GOT3 (cell line): Measurements from ENCODE around the gene TMEM239.
"Not testable (repeated sequence)": the region's sequence is repeated elsewhere in the genome, so short reads cannot be mapped to it uniquely, and the experiment has no call there.

Source experiments
- DNase-seq: peaks from one replicate; lab custom pipeline; 2025; ENCODE audit warnings: mixed read lengths; lab: John Stamatoyannopoulos, UW

TMEM239 gene

DNA sequence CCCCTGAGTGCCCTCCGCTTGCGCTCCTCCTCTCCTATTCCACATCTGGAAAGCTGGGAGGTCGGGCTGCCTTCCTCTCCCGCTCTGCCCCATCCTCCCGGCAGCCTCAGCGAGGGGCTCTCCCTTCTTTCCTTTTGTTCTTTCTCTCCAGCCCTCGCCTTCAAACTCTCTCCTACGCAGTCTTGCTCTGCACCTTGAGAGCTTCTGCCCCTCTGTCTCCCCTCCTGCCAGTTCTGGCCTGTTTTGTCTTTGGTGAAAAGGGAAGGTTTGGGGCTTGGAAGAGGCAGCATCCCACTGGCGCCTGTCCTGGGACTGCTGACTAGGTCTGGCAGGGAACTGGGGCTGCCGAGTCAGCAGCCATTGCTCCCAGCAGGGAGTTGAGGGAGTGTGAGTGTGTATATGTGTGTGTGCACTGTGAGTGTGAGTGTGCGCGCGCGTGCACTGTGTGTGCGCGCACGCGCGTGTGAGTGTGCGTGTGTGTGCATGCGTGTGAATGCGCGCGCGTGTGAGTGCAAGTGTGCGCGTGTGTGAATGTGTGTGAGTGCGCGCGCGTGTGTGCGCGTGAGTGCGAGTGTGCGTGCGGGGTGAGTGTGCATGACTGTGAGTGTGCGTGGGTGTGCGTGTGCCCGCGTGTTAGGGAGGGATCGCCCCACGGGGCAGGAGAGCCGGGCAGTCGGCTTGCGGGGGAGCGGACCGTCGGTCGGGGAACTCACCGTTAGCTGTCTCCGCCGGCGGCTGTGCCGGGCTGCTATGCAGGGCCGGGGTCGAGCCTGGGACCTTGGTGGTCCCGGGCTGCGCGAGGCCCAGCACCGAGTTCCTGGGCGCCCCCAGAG is 16.3 kb upstream of the TMEM239 start:
- DNase-seq: no peak

- no peak for DNase-seq
Observed at GRCh38 chr20:2800521-2801285, 15.5 kb upstream of the TMEM239 start, which contains the start of gene CPXM1. Gene CPXM1, minus strand, starts transcription at chr20:2800627. Its CDS starts 55 bp downstream, at chr20:2800572.

DNA sequence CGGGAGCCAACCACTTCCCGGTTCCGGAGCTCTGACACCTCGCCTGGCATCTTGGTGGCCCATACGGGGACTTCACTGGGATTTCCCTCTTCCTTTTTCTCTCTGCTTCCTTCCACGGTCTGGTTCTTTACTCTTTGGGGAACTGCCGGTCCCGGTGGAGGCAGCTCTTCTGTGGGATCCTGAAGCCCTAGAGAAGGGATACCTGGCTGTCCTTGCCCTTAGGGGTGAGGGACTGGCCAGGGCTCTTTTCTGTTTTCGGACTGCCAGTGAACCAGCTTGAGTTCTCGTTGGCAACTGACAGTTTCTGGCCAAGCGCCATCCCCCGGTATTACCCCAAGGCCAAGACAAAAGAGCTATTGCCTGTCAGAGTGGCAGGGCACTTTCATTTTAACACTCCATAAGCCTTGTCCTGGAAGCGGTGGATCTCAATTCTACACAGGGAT is 14.9 kb upstream of the TMEM239 start:
- DNase-seq: no peak

DNA sequence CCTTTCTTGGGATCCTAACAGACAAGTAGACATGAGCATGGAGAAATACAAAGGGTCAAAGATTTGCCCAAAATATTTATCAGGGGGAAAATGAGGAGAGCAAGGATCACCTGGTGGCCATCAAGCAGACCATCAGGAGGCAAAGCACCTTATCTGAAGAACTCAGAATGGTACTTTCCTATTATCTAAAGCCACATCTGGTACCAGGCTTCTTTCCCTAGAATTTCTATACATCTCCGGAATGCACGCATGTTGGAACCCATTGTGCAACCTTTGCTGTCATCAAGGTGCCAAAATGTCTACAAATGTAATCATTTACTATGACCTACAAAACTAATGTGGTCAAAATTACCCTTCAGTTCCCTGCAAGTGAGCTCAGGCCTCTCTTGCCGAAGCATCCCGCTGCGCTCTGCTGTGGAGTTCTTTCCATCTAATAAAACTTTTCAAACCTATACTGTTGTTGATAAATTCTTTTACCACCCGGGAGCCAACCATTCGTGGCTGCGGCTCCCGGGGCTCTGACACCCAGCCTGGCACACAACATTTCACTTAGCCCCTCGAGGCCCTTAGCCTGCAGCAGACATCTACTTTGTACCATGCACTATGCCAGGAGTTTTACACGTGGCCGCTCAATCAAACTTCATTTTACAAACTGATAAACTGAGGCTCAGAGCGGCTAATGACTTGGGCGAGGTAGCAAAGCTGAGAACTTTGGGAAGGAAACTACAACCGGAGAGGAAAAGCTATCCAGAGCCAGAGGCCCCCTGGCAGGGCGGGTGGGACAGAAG is 11.9 kb upstream of the TMEM239 start:
- no peak for DNase-seq

GRCh38 chr20:2804852-2805688 is 11.1 kb upstream of the TMEM239 start:
- DNase-seq: no peak

DNA sequence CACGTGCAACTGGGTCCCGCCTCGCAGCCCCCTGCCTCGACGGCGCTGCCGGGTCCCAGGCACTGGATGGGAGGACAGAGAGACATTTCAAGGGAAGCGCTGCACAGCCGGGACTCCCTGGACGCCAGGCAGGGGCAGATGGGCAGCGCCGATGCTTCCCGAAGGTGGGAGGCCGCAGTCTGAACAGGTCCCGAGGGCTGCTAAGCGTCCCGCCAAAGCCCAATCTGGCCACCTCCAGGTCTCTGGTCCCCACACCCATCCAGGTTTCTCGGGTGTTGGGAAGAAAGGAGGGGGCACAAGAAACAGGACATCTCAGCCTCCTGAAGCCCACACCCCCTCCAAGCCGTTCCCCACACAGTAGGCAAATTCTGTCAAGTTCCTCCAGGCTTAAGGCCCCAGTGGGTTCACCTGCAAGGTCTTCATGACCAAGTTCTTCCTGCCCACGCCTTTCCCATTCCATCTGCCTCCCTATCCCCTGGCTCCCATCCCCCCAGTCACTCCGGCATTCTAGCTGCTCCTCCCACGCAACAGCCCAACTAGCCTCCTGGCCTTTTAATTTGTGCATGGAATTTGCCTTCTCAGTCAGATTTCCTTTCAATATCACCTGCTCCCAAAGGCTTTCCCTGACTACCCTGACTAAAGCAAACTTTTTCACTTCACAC is 10.3 kb upstream of the TMEM239 start:
- DNase-seq: no peak

DNA sequence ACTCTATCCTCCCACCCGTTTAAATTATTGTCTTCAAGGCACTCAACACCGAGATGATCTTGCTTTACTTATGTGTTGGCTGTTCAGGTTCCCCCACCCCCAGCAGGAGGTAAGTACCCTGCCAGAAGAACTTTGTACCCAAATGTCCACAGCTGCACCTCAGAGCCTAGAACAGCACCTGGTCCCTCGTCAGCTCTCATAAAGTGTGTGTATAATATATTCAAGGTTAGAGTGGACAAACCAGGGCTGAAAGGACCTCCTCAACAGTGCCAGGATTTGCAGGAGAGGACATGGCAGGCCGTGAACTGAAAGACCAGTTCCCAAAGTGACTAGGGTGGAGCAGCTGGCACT is 9.8 kb upstream of the TMEM239 start:
- no peak for DNase-seq

- DNase-seq: no peak
Observed at GRCh38 chr20:2807019-2807418, 9.1 kb upstream of the TMEM239 start.

- not testable (repeated sequence) for DNase-seq
Observed at GRCh38 chr20:2807929-2808328, 8.2 kb upstream of the TMEM239 start.

- no peak for DNase-seq
Observed at GRCh38 chr20:2809690-2810089, 6.5 kb upstream of the TMEM239 start.

GRCh38 chr20:2812189-2812588 is 4.0 kb upstream of the TMEM239 start:
- DNase-seq: no peak

GRCh38 chr20:2814076-2814475 is 2.1 kb upstream of the TMEM239 start:
- no peak for DNase-seq

DNA sequence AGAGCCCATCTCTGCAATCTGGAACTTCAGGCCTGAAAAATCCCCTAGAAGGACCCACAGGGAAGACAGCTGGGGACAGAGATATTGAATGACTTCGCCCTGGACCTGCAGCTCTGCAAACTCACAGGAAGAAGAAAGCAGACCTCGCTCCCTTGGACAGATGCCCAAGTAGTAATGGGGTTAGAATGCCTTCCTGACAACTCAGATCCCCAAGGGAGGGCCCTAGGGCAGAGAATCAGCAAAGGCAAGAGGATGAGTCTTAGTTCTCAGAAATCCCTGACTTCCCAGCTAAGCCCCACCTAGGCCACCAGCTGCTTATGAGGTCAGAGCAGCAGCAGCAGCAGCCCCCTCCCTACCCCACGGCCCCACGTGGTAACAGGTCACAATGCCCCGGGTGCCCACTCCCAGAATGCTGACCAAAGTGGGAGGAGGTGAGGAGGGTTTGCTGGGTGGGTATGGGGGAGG is 1.5 kb upstream of the TMEM239 start, which contains the start of gene C20orf141:
Gene C20orf141, plus strand, starts transcription at position 401 of the 465 bp plus-strand sequence. CDS start 198 bp downstream, outside the sequence.
- peak; percentile 86 for DNase-seq

DNA sequence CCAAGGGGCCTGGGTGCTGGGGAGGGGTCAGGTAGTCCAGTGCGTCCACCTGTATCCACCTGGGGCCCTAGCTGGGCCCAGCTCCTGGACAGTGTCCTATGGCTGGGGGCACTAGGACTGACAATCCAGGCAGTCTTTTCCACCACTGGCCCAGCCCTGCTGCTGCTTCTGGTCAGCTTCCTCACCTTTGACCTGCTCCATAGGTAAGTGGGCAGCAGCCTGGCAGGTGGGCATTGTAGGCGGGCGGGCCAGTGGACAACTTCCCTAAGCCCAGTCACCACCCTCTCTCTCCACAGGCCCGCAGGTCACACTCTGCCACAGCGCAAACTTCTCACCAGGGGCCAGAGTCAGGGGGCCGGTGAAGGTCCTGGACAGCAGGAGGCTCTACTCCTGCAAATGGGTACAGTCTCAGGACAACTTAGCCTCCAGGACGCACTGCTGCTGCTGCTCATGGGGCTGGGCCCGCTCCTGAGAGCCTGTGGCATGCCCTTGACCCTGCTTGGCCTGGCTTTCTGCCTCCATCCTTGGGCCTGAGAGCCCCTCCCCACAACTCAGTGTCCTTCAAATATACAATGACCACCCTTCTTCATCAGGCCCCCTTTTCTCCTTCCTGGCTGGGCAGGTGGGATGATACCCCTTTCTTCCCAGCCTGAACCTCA is 793 bp upstream of the TMEM239 start:
- DNase-seq: no peak

DNA sequence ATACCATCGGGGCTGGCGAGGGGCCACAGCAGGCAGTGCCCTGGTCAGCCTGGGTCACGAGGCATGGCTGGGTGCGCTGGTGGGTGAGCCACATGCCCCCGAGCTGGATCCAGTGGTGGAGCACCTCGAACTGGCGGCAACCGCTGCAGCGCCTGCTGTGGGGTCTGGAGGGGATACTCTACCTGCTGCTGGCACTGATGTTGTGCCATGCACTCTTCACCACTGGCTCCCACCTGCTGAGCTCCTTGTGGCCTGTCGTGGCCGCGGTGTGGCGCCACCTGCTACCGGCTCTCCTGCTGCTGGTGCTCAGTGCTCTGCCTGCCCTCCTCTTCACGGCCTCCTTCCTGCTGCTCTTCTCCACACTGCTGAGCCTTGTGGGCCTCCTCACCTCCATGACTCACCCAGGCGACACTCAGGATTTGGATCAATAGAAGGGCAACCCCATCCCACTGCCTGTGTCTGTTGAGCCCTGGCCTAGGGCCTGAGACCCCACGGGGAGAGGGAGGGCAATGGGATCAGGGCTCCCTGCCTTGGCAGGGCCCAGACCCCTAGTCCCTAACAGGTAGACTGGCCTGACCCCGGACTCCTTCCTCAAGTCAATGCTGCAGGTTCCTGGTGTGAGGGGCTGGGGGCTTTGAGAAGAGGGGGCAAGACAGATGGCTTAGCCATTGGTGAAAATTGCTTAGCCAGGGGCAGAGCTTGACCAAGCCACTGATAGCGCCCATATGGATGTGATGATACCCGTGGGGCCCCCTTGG is 598 bp downstream of the TMEM239 start:
- no peak for DNase-seq

GRCh38 chr20:2817341-2817726 is 1.2 kb downstream of the TMEM239 start:
- no peak for DNase-seq

GRCh38 chr20:2817891-2818595 is 1.9 kb downstream of the TMEM239 start:
- no peak for DNase-seq

- no peak for DNase-seq
Observed at GRCh38 chr20:2820084-2820895, 4.1 kb downstream of the TMEM239 start.
